ENCODE measurements around the gene RETREG3. TPM values are rescaled to one million over a fixed set of nuclear protein-coding genes. Genes with fewer than 3 reads are reported as not detected.
A peak's percentile ranks its signal among the peaks of the same experiment; 100 is the strongest.

RETREG3 gene
- total and polyA plus RNA-seq, 2 of the 13 experiments (the other 11 are each of a cell fraction or from before 2014, with no cell fraction given), result 47.0 to 55.8 TPM

DNA sequence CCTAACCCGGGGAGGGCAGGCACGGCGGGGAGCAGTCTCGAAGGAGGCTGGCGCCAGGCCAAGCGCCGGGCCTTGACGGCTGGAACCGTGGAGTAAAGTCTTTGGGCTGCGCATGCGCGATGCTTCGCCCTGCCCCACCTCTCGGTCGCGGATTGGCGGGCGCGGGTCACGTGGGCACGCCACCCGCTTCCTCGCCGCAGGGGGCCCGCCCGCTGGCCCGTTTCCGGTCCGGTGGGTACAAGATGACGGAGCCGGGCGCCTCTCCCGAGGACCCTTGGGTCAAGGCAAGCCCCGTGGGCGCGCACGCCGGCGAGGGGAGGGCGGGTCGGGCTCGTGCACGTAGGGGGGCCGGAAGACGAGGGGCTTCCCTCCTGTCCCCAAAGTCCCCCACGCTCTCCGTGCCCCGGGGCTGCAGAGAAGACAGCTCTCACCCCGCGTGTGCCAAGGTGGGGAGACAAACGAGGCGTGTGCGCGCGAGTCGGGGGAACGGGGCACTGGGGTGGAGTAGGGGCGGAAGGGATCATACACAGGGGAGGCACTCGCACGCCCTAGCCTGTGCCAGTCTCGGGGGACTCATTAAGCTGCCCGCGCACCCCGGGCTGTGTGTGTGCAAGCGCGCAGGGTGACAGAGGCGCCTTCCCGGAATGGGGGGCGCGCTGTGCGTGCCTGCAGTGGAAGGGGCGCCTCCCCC, 42.1 kb downstream of the RETREG3 start, which contains the start of gene MLX (continued):
- TF ChIP-seq ZNF251 (CRISPR knock-in tag; IDR thresholded peaks at IDR 0.05) (0 out of 2 replicates have a peak, but pooled peaks have one; percentile 42), CBX5 (CRISPR knock-in tag; IDR thresholded peaks at IDR 0.05; ENCODE audit: borderline replicate concordance) (peak; percentile 64; the same call in 1 of the 2 replicates), FOXM1 (CRISPR knock-in tag; IDR thresholded peaks at IDR 0.05) (0 out of 2 replicates have a peak, but pooled peaks have one; percentile 20), DNMT1 (CRISPR knock-in tag; IDR thresholded peaks at IDR 0.05) (no peak; the same call in 1 of the 2 replicates), MIXL1 (CRISPR knock-in tag; IDR thresholded peaks at IDR 0.05) (no peak; the same call in 1 of the 2 replicates), THYN1 (CRISPR knock-in tag; IDR thresholded peaks at IDR 0.05; ENCODE audit: borderline replicate concordance, low read depth) (peak; percentile 86; the same call in 1 of the 2 replicates), ZFX (CRISPR knock-in tag; IDR thresholded peaks at IDR 0.05; ENCODE audit: low read depth) (peak; percentile 93), RFXANK (CRISPR knock-in tag; IDR thresholded peaks at IDR 0.05) (no peak; the same call in 1 of the 2 replicates), SNAPC2 (CRISPR knock-in tag; IDR thresholded peaks at IDR 0.05) (peak; percentile 96), ZNF775 (CRISPR knock-in tag; IDR thresholded peaks at IDR 0.05; ENCODE audit: borderline replicate concordance) (no peak; the same call in 1 of the 2 replicates), KLF6 (CRISPR knock-in tag; IDR thresholded peaks at IDR 0.05) (peak; percentile 85; the same call in 1 of the 2 replicates), ZNF468 (CRISPR knock-in tag; IDR thresholded peaks at IDR 0.05) (no peak), ZNF44 (CRISPR knock-in tag; IDR thresholded peaks at IDR 0.05) (no peak), MAF1 (CRISPR knock-in tag; IDR thresholded peaks at IDR 0.05; ENCODE audit: borderline replicate concordance) (no peak), HOXA5 (CRISPR knock-in tag; IDR thresholded peaks at IDR 0.05) (no peak), ZNF224 (CRISPR knock-in tag; IDR thresholded peaks at IDR 0.05) (0 out of 2 replicates have a peak, but pooled peaks have one; percentile 55), GFI1 (CRISPR knock-in tag; IDR thresholded peaks at IDR 0.05; ENCODE audit: borderline replicate concordance) (peak; percentile 88), ZNF564 (CRISPR knock-in tag; IDR thresholded peaks at IDR 0.05) (no peak), TFDP2 (CRISPR knock-in tag; IDR thresholded peaks at IDR 0.05) (peak; percentile 70)
- TF ChIP-seq, protein P1, sequence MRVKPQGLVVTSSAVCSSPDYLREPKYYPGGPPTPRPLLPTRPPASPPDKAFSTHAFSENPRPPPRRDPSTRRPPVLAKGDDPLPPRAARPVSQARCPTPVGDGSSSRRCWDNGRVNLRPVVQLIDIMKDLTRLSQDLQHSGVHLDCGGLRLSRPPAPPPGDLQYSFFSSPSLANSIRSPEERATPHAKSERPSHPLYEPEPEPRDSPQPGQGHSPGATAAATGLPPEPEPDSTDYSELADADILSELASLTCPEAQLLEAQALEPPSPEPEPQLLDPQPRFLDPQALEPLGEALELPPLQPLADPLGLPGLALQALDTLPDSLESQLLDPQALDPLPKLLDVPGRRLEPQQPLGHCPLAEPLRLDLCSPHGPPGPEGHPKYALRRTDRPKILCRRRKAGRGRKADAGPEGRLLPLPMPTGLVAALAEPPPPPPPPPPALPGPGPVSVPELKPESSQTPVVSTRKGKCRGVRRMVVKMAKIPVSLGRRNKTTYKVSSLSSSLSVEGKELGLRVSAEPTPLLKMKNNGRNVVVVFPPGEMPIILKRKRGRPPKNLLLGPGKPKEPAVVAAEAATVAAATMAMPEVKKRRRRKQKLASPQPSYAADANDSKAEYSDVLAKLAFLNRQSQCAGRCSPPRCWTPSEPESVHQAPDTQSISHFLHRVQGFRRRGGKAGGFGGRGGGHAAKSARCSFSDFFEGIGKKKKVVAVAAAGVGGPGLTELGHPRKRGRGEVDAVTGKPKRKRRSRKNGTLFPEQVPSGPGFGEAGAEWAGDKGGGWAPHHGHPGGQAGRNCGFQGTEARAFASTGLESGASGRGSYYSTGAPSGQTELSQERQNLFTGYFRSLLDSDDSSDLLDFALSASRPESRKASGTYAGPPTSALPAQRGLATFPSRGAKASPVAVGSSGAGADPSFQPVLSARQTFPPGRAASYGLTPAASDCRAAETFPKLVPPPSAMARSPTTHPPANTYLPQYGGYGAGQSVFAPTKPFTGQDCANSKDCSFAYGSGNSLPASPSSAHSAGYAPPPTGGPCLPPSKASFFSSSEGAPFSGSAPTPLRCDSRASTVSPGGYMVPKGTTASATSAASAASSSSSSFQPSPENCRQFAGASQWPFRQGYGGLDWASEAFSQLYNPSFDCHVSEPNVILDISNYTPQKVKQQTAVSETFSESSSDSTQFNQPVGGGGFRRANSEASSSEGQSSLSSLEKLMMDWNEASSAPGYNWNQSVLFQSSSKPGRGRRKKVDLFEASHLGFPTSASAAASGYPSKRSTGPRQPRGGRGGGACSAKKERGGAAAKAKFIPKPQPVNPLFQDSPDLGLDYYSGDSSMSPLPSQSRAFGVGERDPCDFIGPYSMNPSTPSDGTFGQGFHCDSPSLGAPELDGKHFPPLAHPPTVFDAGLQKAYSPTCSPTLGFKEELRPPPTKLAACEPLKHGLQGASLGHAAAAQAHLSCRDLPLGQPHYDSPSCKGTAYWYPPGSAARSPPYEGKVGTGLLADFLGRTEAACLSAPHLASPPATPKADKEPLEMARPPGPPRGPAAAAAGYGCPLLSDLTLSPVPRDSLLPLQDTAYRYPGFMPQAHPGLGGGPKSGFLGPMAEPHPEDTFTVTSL (CRISPR knock-in tag; IDR thresholded peaks at IDR 0.05; ENCODE audit: borderline replicate concordance), result no peak; the same call in 1 of the 2 replicates
- TF ChIP-seq, protein P2, sequence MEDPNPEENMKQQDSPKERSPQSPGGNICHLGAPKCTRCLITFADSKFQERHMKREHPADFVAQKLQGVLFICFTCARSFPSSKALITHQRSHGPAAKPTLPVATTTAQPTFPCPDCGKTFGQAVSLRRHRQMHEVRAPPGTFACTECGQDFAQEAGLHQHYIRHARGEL (CRISPR knock-in tag; IDR thresholded peaks at IDR 0.05), result no peak
- TF ChIP-seq, protein P3, sequence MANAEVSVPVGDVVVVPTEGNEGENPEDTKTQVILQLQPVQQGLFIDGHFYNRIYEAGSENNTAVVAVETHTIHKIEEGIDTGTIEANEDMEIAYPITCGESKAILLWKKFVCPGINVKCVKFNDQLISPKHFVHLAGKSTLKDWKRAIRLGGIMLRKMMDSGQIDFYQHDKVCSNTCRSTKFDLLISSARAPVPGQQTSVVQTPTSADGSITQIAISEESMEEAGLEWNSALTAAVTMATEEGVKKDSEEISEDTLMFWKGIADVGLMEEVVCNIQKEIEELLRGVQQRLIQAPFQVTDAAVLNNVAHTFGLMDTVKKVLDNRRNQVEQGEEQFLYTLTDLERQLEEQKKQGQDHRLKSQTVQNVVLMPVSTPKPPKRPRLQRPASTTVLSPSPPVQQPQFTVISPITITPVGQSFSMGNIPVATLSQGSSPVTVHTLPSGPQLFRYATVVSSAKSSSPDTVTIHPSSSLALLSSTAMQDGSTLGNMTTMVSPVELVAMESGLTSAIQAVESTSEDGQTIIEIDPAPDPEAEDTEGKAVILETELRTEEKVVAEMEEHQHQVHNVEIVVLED (CRISPR knock-in tag; IDR thresholded peaks at IDR 0.05; ENCODE audit: borderline replicate concordance), result peak; percentile 96

Data from HepG2 (cell line).